GF-D8 (cell line): ENCODE results near the gene C1orf174.

Experiments
- DNase-seq: peaks from one replicate; lab custom pipeline; 2025; lab: John Stamatoyannopoulos, UW

Gene C1orf174

DNA sequence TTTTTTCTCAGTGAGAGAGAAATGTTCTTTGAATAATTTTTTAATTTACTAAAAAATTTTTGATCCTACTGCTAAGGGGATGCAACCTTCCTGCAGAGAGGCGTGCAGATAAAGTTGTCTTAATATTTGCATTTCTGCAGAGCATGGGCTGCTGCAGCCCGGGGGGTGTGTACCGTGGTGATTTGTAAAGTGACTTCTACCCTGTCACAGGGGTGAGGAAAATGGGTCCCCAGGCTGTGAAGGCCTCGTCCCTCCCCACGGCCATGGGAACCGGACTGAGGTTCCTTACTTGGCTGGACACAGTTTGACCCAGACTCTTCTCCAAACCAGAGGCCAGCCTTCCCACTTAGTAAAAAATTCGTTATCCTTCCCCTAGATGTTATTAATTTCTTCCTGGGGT lies 9.5 kb upstream of the C1orf174 start:
- DNase-seq = no peak

GRCh38 chr1:3908886-3909517 lies 8.9 kb upstream of the C1orf174 start:
- no peak for DNase-seq

GRCh38 chr1:3907621-3908165 lies 7.6 kb upstream of the C1orf174 start:
- DNase-seq = no peak

GRCh38 chr1:3907031-3907534 lies 7.0 kb upstream of the C1orf174 start:
- DNase-seq = no peak

GRCh38 chr1:3906672-3907020 lies 6.6 kb upstream of the C1orf174 start:
- no peak for DNase-seq

- no peak for DNase-seq
Observed at GRCh38 chr1:3905953-3906671, 6.0 kb upstream of the C1orf174 start.

GRCh38 chr1:3905266-3905952 lies 5.3 kb upstream of the C1orf174 start:
- no peak for DNase-seq

DNA sequence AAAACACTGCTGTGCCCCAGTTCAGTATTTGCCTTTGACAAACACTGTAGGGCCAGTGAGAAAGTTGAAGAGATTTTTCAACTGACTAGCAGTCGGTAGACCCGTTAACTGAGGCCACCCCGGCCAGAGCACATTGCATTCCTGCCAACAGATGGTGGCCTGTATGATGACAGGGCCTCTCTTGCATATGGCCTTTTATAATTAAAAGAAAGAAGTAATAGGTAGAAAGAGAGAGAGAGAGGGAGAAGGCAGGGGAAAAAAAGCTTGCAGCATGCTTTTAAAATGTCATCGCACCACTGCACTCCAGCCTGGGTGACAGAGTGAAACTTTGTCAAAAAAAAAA lies 4.7 kb upstream of the C1orf174 start:
- DNase-seq = no peak

- no peak for DNase-seq
Observed at GRCh38 chr1:3904006-3904842, 4.2 kb upstream of the C1orf174 start.

GRCh38 chr1:3903141-3904005 lies 3.3 kb upstream of the C1orf174 start:
- no peak for DNase-seq

DNA sequence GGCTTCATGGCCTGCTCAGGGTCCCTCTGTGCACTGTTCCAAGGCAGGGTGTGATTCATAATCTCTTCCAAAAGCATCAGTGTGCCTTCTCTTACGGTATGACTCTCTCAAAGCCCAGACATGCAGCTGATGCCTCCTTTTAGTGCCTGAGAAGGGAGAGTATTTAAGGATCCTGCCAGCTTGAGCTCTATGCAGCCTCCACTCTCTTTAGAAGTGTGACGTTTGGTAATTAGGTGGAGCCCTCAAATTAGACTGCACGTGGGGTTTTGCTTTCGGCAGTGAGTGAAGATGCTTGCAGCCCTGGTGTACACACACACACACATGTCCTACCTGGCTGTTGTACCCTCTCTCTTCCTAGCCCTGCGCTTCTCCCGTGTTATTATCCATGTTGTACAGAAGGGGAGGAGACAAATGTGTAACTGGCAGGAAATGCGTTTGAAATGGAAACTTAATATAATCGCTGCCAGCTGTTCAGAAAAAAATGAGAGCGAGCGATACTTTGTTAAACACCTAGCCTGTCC lies 2.6 kb upstream of the C1orf174 start:
- DNase-seq = no peak

DNA sequence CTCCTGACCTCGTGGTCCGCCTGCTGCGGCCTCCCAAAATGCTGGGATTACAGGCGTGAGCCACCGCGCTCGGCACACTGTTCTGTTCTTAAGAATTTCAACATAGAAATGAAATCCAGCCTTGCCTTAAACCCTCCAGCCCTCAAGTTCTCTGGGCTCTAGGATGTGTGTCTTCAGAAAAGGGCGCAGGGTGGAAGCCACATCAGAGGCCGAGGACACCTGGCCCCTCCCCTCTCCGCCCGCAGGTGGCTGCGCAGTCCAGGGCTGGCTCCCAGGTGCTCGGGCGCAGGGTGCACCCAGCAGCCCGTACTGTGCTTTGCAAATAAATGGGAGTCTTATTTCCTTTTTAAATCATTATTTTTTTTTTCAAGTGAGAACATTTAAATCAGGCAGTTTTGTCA lies 2.0 kb upstream of the C1orf174 start:
- DNase-seq = no peak

DNA sequence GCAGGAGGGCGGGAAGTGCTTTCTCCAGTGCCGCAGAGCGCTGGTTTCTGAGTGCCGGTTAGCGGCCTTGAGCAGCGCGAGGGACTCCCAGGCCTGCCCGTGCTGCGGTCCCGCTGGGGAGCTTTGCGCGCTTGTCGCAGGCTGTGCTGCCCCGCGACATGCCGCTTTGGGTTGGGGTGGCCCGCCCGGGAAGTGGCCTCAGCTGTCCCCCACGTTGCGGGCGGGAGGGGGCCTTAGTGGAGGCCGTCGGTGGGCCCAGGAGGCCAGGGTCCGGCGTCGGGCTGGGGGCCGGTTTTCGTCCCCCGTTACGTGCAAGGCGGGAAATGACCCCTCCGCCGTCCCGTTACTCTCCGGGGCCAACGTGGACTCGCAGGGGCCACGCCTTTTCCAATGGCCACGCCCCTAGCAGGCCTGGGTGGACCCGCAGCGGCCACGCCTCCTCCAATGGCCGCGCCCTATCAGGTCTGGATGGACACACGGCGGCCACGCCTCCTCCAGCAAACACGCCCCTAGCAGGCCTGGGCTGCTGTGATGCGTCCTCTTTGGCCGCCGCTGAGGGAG lies 977 bp upstream of the C1orf174 start:
- DNase-seq = peak; percentile 89

GRCh38 chr1:3899754-3900149 lies 320 bp downstream of the C1orf174 start:
- peak; percentile 29 for DNase-seq

GRCh38 chr1:3898994-3899753 lies 898 bp downstream of the C1orf174 start:
- DNase-seq = no peak

- no peak for DNase-seq
Observed at GRCh38 chr1:3898475-3898735, 1.7 kb downstream of the C1orf174 start.

DNA sequence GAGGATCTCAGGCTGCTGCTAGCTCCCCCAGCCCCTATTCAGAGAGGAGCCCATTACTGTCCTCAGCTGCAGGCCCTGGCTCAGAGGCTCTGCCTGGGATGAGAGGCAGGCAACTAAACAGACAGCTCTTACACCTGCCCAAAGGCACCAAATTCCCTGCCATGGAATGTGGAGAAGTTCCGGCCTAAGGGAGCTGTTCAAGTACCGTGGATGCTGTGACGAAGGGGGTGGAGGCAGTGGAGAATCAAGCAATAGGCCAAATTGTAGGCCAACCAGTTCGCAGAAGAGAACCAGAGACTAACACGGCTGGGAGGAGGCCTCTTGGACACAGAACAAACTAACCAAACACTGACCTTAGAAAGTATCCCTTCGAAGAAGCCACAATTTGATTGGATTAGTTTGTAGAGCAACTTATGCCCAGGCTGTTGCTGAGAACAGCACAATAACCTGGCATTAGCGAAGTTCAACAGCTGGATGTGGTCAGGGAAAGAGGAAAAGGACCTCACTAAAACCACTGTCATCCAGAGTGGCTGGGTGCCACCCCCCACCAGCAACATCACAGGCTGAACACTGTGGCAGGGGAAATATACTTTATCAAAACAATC lies 3.6 kb downstream of the C1orf174 start:
- DNase-seq = no peak

DNA sequence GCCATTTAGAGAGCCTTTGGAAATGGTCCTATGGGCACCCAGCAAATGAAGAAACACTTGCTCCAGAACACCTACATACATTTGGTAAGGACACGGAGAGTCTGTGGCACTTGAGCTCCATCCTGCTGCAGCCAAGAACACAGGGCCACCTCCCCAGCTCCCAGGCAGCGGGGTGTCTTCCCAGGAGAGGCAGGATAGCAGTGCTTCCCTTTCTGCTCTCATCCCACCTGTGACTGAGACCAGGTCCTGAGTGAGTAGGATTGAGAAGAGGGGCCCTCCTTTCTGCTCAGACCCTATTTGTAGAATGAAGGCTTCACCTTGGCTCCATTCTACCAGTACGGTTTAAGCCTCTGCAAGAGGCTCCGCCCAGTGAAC lies 4.1 kb downstream of the C1orf174 start:
- DNase-seq = no peak

GRCh38 chr1:3895279-3895950 lies 4.7 kb downstream of the C1orf174 start:
- no peak for DNase-seq
